ENCODE data around the gene SSC4D.
"Not testable (repeated sequence)": the region's sequence is repeated elsewhere in the genome, so short reads cannot be mapped to it uniquely, and the experiment has no call there.

SSC4D gene

GRCh38 chr7:76383089-76383944, 26.2 kb downstream of the SSC4D start:
- DNase-seq (ENCODE audit: low read depth in 2 of 2): no peak

GRCh38 chr7:76381814-76382213, 27.7 kb downstream of the SSC4D start:
- no peak for DNase-seq (ENCODE audit: low read depth in 2 of 2)

GRCh38 chr7:76380623-76380966, 28.9 kb downstream of the SSC4D start:
- no peak for DNase-seq (ENCODE audit: low read depth in 2 of 2)

GRCh38 chr7:76377186-76377918, 32.1 kb downstream of the SSC4D start:
- no peak for DNase-seq (ENCODE audit: low read depth in 2 of 2)

GRCh38 chr7:76375251-76375650, 34.2 kb downstream of the SSC4D start:
- DNase-seq (ENCODE audit: low read depth in 2 of 2): no peak

GRCh38 chr7:76372984-76373833, 36.3 kb downstream of the SSC4D start:
- DNase-seq (ENCODE audit: low read depth in 2 of 2): no peak

GRCh38 chr7:76371396-76371795, 38.1 kb downstream of the SSC4D start:
- DNase-seq (ENCODE audit: low read depth in 2 of 2): no peak

GRCh38 chr7:76369018-76369417, 40.5 kb downstream of the SSC4D start:
- no peak for DNase-seq (ENCODE audit: low read depth in 2 of 2)

GRCh38 chr7:76368190-76368589, 41.3 kb downstream of the SSC4D start:
- no peak for DNase-seq (ENCODE audit: low read depth in 2 of 2)

GRCh38 chr7:76364198-76364584, 45.3 kb downstream of the SSC4D start:
- no peak for DNase-seq (ENCODE audit: low read depth in 2 of 2)

GRCh38 chr7:76363754-76364153, 45.7 kb downstream of the SSC4D start:
- DNase-seq (ENCODE audit: low read depth in 2 of 2): not testable (repeated sequence)

- no peak for DNase-seq (ENCODE audit: low read depth in 2 of 2)
Observed at GRCh38 chr7:76359978-76360638, 49.4 kb downstream of the SSC4D start.

GRCh38 chr7:76359111-76359977, 50.2 kb downstream of the SSC4D start:
- DNase-seq (ENCODE audit: low read depth in 2 of 2): peak; percentile 93 to 95

GRCh38 chr7:76358481-76359110, 50.9 kb downstream of the SSC4D start, which contains the start of gene YWHAG:
TSS of gene YWHAG (minus strand) at chr7:76358991. CDS start at chr7:76358808, 183 bp downstream.
- DNase-seq (ENCODE audit: low read depth in 2 of 2): peak; percentile 66 to 86

GRCh38 chr7:76358011-76358480, 51.5 kb downstream of the SSC4D start:
- peak; percentile 22 to 55 for DNase-seq (ENCODE audit: low read depth in 2 of 2)

GRCh38 chr7:76357475-76358010, 52.0 kb downstream of the SSC4D start:
- no peak for DNase-seq (ENCODE audit: low read depth in 2 of 2)

GRCh38 chr7:76356823-76357222, 52.7 kb downstream of the SSC4D start:
- DNase-seq (ENCODE audit: low read depth in 2 of 2): no peak

- no peak for DNase-seq (ENCODE audit: low read depth in 2 of 2)
Observed at GRCh38 chr7:76356115-76356514, 53.4 kb downstream of the SSC4D start.

GRCh38 chr7:76354981-76355730, 54.3 kb downstream of the SSC4D start:
- no peak for DNase-seq (ENCODE audit: low read depth in 2 of 2)
